Neural cell (in vitro differentiated cells): ENCODE results near the gene C16orf89. TPM values are rescaled to one million over a fixed set of nuclear protein-coding genes. Genes with fewer than 3 reads are reported as not detected.

Experiments used
- H2AFZ ChIP-seq: fragments of 200-600, 300-800 bp; sonication (generic), shearing (Covaris generic); 2 replicates; pipeline ENCODE4 v1.6.0; 2014; ENCODE audit warnings: low read depth, mild to moderate bottlenecking, antibody characterized with exemption, low read length, moderate library complexity
- H3F3A ChIP-seq: fragments of 200-600 bp; shearing (Covaris generic); 2 replicates; pipeline ENCODE4 v1.6.1; 2016; ENCODE audit warnings: mild to moderate bottlenecking, moderate library complexity, mixed read lengths, antibody characterized with exemption, low read length; ENCODE audit not compliant: insufficient read depth, poor library complexity, severe bottlenecking
- H3K27ac ChIP-seq: fragments of 200-600, 300-800 bp; sonication (generic), shearing (Covaris generic); 2 replicates; pipeline ENCODE4 v1.5.1; 2014; ENCODE audit warnings: mild to moderate bottlenecking, low read length, moderate library complexity
- H3K27me3 ChIP-seq: fragments of 300-800, 200-600 bp; sonication (generic), shearing (Covaris generic); 2 replicates; pipeline ENCODE4 v1.6.0; 2014; ENCODE audit warnings: mild to moderate bottlenecking, low read depth, low read length, moderate library complexity; ENCODE audit not compliant: insufficient read depth
- H3K36me3 ChIP-seq: fragments of 300-800, 200-600 bp; sonication (generic), shearing (Covaris generic); 2 replicates; pipeline ENCODE4 v1.5.1; 2014; ENCODE audit warnings: mild to moderate bottlenecking, antibody characterized with exemption, low read length, moderate library complexity; ENCODE audit not compliant: insufficient read depth
- H3K4me2 ChIP-seq: fragments of 300-800, 200-600 bp; sonication (generic), shearing (Covaris generic); 2 replicates; pipeline ENCODE4 v1.6.0; 2014; ENCODE audit warnings: mild to moderate bottlenecking, low read length
- H3K4me3 ChIP-seq: fragments of 300-800, 200-600 bp; sonication (generic), shearing (Covaris generic); 2 replicates; pipeline ENCODE4 v1.5.1; 2014; ENCODE audit warnings: mild to moderate bottlenecking, low read length, moderate library complexity
- H3K79me2 ChIP-seq: fragments of 200-600 bp; shearing (Covaris generic); replicated peaks from 2 replicates; pipeline ENCODE4 v1.6.0; 2014; ENCODE audit warnings: mild to moderate bottlenecking, low read length, moderate library complexity; ENCODE audit not compliant: insufficient read depth
- H3K9ac ChIP-seq: fragments of 300-800, 200-600 bp; sonication (generic), shearing (Covaris generic); 2 replicates; pipeline ENCODE4 v1.6.1; 2016; ENCODE audit warnings: mild to moderate bottlenecking, low read length, mixed read lengths
- H3K9me2 ChIP-seq: fragments of 200-600 bp; shearing (Covaris generic); 2 replicates; pipeline ENCODE4 v1.6.1; 2016; ENCODE audit warnings: mild to moderate bottlenecking, low read length, mixed read lengths; ENCODE audit not compliant: insufficient read depth
- H3K9me3 ChIP-seq: fragments of 200-600, 300-800 bp; sonication (generic), shearing (Covaris generic); 2 replicates; pipeline ENCODE4 v1.6.1; 2016; ENCODE audit warnings: mild to moderate bottlenecking, mixed run types, low read length, moderate library complexity, mixed read lengths
- H4K20me1 ChIP-seq: fragments of 200-600 bp; shearing (Covaris generic); 2 replicates; pipeline ENCODE4 v1.6.1; 2016; ENCODE audit warnings: mild to moderate bottlenecking, mixed run types; ENCODE audit not compliant: insufficient read depth
- EP300 ChIP-seq: fragments of 450-650 bp; conservative IDR thresholded peaks from 2 replicates; pipeline ENCODE4 v1.6.1; 2014; ENCODE audit warnings: antibody characterized with exemption, mild to moderate bottlenecking, moderate library complexity; ENCODE audit not compliant: poor library complexity, severe bottlenecking
- EZH2 ChIP-seq: fragments of 200-600, 300-800 bp; shearing (Covaris generic), sonication (generic); IDR thresholded peaks from 2 replicates; pipeline ENCODE4 v1.6.1; 2014; ENCODE audit warnings: antibody characterized with exemption, low read length, borderline replicate concordance, mild to moderate bottlenecking; ENCODE audit not compliant: insufficient read depth, poor library complexity, severe bottlenecking
- MXI1 ChIP-seq: fragments of 450-650 bp; conservative IDR thresholded peaks from 2 replicates; pipeline ENCODE4 v1.6.1; 2014; ENCODE audit warnings: antibody characterized with exemption, mild to moderate bottlenecking; ENCODE audit not compliant: poor library complexity, severe bottlenecking
- POLR2AphosphoS5 ChIP-seq: IDR thresholded peaks from 2 replicates; pipeline ENCODE4 v1.6.1; 2012
- RAD21 ChIP-seq: fragments of 450-650 bp; conservative IDR thresholded peaks from 2 replicates; pipeline ENCODE4 v1.6.1; 2014; ENCODE audit warnings: antibody characterized with exemption, mild to moderate bottlenecking, moderate library complexity
- SMC3 ChIP-seq: fragments of 450-650 bp; conservative IDR thresholded peaks from 2 replicates; pipeline ENCODE4 v1.6.1; 2014; ENCODE audit warnings: antibody characterized with exemption, mild to moderate bottlenecking, moderate library complexity; ENCODE audit not compliant: poor library complexity
- TAF1 ChIP-seq: IDR thresholded peaks from 2 replicates; pipeline ENCODE4 v1.6.1; 2012; ENCODE audit warnings: low read depth
- polyA plus RNA-seq: library from polyadenylated mRNA; depleted of rRNA; stranded (reverse); fragments of >200 nt; gene quantifications from 2 replicates; pipeline ENCODE4 v1.2.3, GENCODE V29; 2014
- TF ChIP-seq, protein P1 (sequence below): IDR thresholded peaks from 2 replicates; pipeline ENCODE4 v1.6.1; 2012; ENCODE audit warnings: borderline replicate concordance
- TF ChIP-seq, protein P2 (sequence below): fragments of 450-650 bp; IDR thresholded peaks from 2 replicates; pipeline ENCODE4 v1.5.1; 2014; ENCODE audit warnings: antibody characterized with exemption, mild to moderate bottlenecking, moderate library complexity; ENCODE audit not compliant: poor library complexity, severe bottlenecking

Gene C16orf89
- polyA plus RNA-seq, 1 donor from 2014 or later = not detected

DNA sequence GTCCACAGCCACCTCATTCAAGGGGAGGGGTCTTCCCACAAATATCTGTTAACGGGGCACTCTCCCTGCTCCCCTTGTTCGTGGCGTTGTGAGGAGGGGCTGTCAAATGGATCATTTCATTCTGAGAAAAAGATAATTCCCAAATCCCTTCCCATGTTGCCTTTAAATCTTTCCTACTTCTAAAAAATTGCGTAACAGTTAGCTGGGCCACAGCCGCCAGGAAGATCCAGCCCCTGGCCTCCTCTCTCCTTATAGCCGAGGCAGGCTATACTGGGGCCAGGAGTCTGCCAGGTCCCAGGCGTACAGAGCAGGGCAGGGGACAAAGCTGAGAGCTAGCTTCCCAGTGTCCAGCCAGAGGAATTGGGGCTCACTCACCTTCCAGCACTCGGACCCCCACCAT lies 430 bp downstream of the C16orf89 start:
- no peak overlapping the region for H3K9ac ChIP-seq
- no peaks in the 10 kb centered on the region for H3K79me2 ChIP-seq
- H2AFZ ChIP-seq = no peak overlapping the region
- no peaks in the 10 kb centered on the region for H3F3A ChIP-seq
- no peak overlapping the region for H3K27ac ChIP-seq
- H3K9me3 ChIP-seq = no peaks in the 10 kb centered on the region
- H3K9me2 ChIP-seq = no peaks in the 10 kb centered on the region
- H3K36me3 ChIP-seq = no peaks in the 10 kb centered on the region
- TF ChIP-seq EZH2 (no peak), SMC3 (no peak), RAD21 (no peak), POLR2AphosphoS5 (no peak), MXI1 (no peak), EP300 (no peak), TAF1 (no peak)
- TF ChIP-seq, protein P1, sequence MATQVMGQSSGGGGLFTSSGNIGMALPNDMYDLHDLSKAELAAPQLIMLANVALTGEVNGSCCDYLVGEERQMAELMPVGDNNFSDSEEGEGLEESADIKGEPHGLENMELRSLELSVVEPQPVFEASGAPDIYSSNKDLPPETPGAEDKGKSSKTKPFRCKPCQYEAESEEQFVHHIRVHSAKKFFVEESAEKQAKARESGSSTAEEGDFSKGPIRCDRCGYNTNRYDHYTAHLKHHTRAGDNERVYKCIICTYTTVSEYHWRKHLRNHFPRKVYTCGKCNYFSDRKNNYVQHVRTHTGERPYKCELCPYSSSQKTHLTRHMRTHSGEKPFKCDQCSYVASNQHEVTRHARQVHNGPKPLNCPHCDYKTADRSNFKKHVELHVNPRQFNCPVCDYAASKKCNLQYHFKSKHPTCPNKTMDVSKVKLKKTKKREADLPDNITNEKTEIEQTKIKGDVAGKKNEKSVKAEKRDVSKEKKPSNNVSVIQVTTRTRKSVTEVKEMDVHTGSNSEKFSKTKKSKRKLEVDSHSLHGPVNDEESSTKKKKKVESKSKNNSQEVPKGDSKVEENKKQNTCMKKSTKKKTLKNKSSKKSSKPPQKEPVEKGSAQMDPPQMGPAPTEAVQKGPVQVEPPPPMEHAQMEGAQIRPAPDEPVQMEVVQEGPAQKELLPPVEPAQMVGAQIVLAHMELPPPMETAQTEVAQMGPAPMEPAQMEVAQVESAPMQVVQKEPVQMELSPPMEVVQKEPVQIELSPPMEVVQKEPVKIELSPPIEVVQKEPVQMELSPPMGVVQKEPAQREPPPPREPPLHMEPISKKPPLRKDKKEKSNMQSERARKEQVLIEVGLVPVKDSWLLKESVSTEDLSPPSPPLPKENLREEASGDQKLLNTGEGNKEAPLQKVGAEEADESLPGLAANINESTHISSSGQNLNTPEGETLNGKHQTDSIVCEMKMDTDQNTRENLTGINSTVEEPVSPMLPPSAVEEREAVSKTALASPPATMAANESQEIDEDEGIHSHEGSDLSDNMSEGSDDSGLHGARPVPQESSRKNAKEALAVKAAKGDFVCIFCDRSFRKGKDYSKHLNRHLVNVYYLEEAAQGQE = no peak
- TF ChIP-seq, protein P2, sequence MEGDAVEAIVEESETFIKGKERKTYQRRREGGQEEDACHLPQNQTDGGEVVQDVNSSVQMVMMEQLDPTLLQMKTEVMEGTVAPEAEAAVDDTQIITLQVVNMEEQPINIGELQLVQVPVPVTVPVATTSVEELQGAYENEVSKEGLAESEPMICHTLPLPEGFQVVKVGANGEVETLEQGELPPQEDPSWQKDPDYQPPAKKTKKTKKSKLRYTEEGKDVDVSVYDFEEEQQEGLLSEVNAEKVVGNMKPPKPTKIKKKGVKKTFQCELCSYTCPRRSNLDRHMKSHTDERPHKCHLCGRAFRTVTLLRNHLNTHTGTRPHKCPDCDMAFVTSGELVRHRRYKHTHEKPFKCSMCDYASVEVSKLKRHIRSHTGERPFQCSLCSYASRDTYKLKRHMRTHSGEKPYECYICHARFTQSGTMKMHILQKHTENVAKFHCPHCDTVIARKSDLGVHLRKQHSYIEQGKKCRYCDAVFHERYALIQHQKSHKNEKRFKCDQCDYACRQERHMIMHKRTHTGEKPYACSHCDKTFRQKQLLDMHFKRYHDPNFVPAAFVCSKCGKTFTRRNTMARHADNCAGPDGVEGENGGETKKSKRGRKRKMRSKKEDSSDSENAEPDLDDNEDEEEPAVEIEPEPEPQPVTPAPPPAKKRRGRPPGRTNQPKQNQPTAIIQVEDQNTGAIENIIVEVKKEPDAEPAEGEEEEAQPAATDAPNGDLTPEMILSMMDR = no peak
- H3K4me3 ChIP-seq = no peak overlapping the region
- H3K27me3 ChIP-seq = no peaks in the 10 kb centered on the region
- H3K4me2 ChIP-seq = no peak overlapping the region
- H4K20me1 ChIP-seq = no peaks in the 10 kb centered on the region

DNA sequence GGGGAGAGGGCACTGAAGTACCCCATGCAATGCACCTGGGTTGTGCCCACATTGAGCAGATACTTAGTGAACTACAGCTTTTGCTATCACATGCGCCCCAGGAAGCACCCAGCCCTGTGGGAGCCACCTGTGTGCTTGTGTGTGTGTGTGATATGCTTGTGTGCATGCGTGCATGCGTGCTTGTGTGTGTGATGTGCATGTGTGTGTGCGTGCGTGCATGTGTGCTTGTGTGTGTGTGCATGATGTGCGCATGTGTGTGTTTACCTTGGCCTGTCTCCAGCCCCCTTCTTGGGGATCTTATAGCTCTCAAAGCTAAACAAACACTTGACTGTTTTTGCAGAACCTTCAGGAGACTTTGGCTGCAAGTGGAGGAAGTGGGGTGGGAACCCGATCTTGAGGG lies 841 bp downstream of the C16orf89 start:
- no peaks in the 10 kb centered on the region for H3K79me2 ChIP-seq
- H3K4me2 ChIP-seq = no peak overlapping the region
- H3F3A ChIP-seq = no peaks in the 10 kb centered on the region
- H2AFZ ChIP-seq = no peak overlapping the region
- no peaks in the 10 kb centered on the region for H3K9me3 ChIP-seq
- TF ChIP-seq, protein P1 = no peak
- TF ChIP-seq EZH2 (no peak), MXI1 (no peak), SMC3 (no peak), EP300 (no peak), RAD21 (no peak), TAF1 (no peak)
- TF ChIP-seq, protein P2 = no peak
- no peak overlapping the region for H3K4me3 ChIP-seq
- no peaks in the 10 kb centered on the region for H3K36me3 ChIP-seq
- no peak overlapping the region for H3K9ac ChIP-seq
- H4K20me1 ChIP-seq = no peaks in the 10 kb centered on the region
- no peak overlapping the region for H3K27ac ChIP-seq
- H3K27me3 ChIP-seq = no peaks in the 10 kb centered on the region
- H3K9me2 ChIP-seq = no peaks in the 10 kb centered on the region
